LHCN-M2 (cell line): ENCODE results near the gene CSNK1G3. TPM values are rescaled to one million over a fixed set of nuclear protein-coding genes. Genes with fewer than 3 reads are reported as not detected.

Experiments
- DNase-seq: peaks from one replicate; pipeline ENCODE4 v3.0.0-alpha.2; 2012; ENCODE audit warnings: low read depth
- total RNA-seq: library from RNA; depleted of rRNA; stranded (reverse); fragments of >200 nt; gene quantifications from 2 replicates; pipeline ENCODE4 v1.2.3, GENCODE V29; 2014

The CSNK1G3 gene
- total RNA-seq, 1 experiment from 2014 or later, result 42.5 TPM

GRCh38 chr5:123557907-123558306 is 45.9 kb downstream of the CSNK1G3 start:
- DNase-seq, result no peak

- DNase-seq, result no peak
Observed at GRCh38 chr5:123558762-123559433, 46.9 kb downstream of the CSNK1G3 start.

- DNase-seq, result no peak
Observed at GRCh38 chr5:123559434-123559775, 47.4 kb downstream of the CSNK1G3 start.

GRCh38 chr5:123561230-123561629 is 49.3 kb downstream of the CSNK1G3 start:
- DNase-seq, result peak; percentile 34

- no peak for DNase-seq
Observed at GRCh38 chr5:123571927-123572326, 60.0 kb downstream of the CSNK1G3 start.

DNA sequence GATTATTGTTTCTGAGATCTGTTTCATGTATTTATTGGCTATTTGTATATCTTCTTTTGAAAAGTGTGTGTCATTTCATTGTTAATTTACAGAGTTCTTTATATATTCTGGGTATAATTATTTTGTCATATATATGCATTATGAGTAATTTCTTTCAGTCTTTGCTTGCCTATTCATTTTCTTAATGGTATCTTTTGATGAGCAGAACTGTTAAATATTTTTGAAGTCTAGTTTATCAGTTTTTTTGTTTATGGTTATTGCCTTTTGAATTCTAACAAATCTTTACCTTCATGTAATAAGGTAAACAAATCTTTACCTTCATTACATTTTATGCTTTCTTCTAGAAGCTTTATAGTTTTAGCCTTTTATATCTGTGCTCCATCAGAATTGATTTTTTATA is 66.4 kb downstream of the CSNK1G3 start:
- no peak for DNase-seq

DNA sequence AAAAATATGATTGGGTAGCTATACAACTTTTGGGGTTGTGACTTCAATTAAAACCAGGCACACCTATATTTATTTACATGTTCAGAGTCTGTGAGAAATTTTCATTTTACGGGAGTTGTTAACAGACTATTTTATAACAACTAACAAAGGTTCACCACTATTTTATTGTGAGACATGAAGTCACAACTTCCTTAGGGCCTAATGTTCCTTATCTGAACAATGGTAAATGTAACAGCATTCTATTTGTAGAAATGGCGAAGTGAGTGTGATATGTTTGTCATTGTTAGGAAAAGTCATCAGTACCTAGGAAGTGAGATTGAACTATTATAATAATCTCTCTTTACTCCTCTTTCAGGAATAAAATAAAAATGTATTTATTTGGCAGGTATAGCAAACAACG is 67.4 kb downstream of the CSNK1G3 start:
- no peak for DNase-seq

- DNase-seq, result no peak
Observed at GRCh38 chr5:123582550-123583285, 70.7 kb downstream of the CSNK1G3 start.

DNA sequence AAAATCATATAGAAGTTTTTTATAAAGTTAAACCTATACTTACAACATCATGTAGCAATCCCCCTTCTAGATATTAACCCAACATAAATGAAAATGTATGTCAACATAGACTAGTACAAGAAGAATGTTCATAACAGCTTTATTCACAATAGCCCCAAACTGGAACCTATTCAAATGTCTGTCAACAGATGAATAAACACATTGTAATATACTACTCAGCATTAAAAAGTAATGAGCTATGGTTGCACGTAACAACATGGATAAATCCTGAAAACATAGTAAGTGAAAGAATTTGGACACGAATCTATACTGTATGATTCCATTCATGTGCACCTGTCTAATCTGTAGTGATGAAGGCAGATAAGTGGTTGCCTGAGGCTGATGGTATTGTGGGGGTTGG is 73.9 kb downstream of the CSNK1G3 start:
- no peak for DNase-seq

GRCh38 chr5:123594434-123594833 is 82.5 kb downstream of the CSNK1G3 start:
- no peak for DNase-seq

- no peak for DNase-seq
Observed at GRCh38 chr5:123597018-123597417, 85.0 kb downstream of the CSNK1G3 start.

GRCh38 chr5:123598028-123598689 is 86.2 kb downstream of the CSNK1G3 start:
- DNase-seq, result no peak

DNA sequence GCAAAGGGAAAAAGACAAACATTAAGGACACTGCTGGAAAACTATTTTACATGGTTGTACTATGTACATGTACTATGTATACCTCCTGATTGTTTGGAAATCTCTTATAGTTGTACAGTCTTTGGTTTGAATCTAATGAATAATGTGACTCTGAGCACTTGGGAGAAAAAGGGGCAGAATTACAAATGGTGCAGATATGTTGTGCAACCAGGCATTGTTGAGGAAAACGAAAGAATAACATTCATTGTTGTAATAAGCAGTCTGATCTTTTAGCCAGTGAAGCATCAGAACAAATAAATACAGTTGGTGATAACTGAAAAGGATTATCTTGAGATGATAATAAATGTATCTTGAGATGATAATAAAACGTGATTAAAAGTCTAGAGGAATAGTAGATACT is 87.2 kb downstream of the CSNK1G3 start:
- DNase-seq, result peak; percentile 5

- no peak for DNase-seq
Observed at GRCh38 chr5:123601610-123602009, 89.6 kb downstream of the CSNK1G3 start.

GRCh38 chr5:123605822-123606221 is 93.8 kb downstream of the CSNK1G3 start:
- no peak for DNase-seq

DNA sequence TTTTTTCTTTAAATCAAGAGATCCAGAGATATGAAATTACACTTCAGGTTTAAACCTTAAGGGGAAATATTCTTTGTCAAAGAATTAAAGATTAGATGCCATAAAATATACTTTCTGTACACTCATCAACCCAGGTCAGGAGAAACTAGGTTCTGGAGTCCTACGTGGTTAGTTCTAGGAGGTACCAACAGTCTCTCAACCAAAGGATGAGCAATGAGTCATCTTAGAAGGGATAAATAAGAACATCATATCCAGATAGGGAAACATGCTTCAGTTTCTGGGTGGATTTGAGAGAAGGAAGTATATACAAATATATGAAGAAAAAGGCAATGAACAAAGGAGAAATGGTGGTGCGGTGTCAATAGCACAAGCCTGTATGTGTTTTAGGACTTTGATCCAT is 98.2 kb downstream of the CSNK1G3 start:
- peak; percentile 32 for DNase-seq

- peak; percentile 61 for DNase-seq
Observed at GRCh38 chr5:123610665-123611405, 98.9 kb downstream of the CSNK1G3 start.

DNA sequence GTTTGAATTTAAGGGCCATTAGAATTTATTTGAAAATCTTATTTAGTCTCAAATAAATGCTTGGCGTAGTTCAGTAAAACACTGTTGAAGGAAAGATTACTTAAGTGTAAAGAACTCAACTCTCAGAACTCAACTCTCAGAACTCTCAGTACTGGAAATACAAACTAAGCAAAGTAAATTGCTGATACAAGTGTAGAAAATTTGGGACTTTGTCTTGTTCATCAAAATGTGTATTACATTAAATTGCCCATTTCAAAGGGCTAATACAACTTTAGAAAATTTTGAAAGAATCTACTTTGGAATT is 99.4 kb downstream of the CSNK1G3 start:
- no peak for DNase-seq

- DNase-seq, result no peak
Observed at GRCh38 chr5:123617561-123617960, 105.6 kb downstream of the CSNK1G3 start.

DNA sequence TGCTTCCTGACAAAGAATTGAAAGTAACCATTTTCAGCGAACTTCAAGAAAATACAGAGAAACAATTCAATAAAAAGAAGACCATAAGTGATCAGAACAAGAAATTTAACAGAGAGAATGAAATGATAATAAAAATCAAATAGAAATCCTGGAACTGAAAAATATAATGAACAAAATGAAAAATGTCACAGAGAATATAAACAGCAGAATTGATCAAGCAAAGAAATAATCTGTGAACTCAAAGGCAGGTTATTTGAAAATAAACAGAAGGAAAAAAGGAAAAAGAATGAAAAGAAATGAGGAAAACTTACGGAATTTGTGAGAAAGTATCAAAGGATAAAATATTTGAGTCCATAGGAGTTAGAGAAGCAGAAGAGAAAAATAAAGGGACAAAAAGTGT is 114.1 kb downstream of the CSNK1G3 start:
- no peak for DNase-seq

DNA sequence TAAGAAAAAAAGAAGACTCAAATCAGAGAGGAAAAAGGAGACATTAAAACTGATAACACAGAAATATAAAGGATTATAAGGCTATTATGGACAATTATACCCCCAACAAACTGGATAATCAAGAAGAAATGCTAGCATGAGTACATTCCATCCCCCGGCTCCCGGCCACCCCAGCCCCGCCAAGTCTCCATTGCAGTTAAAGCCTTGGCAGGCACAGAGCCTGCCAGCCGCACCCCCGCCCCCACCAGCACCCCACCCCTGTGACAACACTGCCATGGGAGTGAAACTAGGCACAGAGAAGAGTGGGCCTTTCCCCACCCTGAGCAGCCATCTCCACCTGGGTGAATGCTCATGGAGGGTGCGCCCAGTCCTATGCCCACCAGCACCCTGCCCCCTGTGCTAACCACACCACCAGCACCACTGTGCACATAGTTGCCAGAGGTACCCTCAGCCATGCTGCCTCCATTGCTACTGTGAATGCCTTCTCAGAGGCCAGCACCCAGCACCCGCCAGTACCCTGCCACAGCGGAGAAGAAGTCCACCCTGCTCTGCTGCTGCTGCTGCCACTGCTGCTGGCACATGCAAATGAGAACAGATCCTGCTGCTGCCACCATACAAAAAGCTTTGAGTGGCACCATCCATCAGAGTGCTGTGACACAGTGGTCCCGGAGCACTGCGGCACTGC is 117.0 kb downstream of the CSNK1G3 start:
- no peak for DNase-seq

DNA sequence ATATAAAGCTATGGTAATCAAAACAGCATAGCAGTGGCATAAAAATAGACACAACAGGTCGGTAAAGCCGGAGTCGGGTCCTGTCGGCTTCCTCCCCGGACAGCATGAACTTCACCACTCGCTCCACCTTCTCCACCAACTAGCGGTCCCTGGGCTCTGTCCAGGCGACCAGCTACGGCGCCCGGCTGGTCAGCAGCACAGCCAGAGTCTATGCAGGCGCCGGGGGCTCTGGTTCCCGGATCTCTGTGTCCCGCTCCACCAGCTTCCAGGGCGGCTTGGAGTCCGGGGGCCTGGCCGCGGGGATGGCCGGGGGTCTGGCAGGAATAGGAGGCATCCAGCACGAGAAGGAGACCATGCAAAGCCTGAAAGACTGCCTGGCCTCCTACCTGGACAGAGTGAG is 124.0 kb downstream of the CSNK1G3 start:
- DNase-seq, result no peak
